ENCODE measurements around the gene TMEM132E. TPM values are rescaled to one million over a fixed set of nuclear protein-coding genes. Genes with fewer than 3 reads are reported as not detected.

TMEM132E gene
- total RNA-seq, 1 donor from 2014 or later = not detected

DNA sequence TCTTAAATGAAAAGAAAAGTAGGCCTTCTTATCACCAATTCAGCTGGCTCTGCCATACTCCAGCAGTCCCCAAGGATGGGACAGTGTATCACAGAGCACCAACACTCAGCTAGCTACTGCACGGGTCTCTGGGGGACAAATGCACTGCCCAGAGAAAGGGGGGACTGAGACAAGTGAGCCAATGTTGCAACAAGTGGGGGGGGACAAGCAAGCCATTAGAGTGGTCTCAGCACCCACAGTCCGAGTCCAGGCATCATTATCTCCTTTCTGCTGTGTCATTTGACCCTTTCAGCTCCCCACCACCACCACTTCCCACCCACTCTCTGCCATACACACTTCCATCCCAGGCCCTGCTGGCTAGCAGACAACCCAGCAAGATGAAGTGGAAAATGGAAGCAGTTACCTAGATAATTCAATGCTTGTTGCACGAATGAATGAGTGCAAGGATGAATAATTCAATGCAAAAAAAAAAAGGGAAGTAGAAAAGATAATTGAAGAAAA lies 7.0 kb downstream of the TMEM132E start:
- no peaks in the 10 kb centered on the region for H3K36me3 ChIP-seq
- intact Hi-C loops (cut with DNase I) = no loop called here
- H3K27ac ChIP-seq = no peak overlapping the region
- no peaks in the 10 kb centered on the region for H3K9me3 ChIP-seq
- H3K4me3 ChIP-seq = no peak overlapping the region
- TF ChIP-seq POLR2AphosphoS5 (IDR thresholded peaks at IDR 0.05; ENCODE audit: insufficient read depth in 1 of 2, low read depth in 1 of 2) (no peak), POLR2A (IDR thresholded peaks at IDR 0.05) (no peak)
- H3K27me3 ChIP-seq = peaks cover 6% of the 10 kb centered on the region
- peaks cover 6% of the 10 kb centered on the region for H3K4me1 ChIP-seq
- no peak for DNase-seq (ENCODE audit: extremely low spot score in 2 of 2)

DNA sequence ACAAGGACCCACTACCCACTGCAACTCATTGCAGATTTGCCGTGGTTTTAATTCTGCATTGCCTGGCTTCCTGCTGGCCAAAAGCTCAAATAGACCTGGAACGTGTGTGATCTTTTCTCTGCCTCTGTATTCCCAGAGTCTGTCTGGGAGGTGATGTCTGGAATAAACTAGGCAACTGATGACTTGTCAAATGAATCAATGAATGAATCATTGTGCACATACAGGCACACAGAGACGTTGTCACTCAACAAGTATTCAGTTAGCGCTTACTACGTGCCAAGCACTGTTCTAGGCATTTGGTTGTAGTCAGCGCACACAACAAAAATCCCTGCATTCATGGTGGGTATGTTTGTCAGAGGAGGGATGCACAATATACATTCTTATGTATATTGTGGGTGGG lies 8.9 kb downstream of the TMEM132E start:
- DNase-seq (ENCODE audit: extremely low spot score in 2 of 2) = no peak
- TF ChIP-seq, protein P1, sequence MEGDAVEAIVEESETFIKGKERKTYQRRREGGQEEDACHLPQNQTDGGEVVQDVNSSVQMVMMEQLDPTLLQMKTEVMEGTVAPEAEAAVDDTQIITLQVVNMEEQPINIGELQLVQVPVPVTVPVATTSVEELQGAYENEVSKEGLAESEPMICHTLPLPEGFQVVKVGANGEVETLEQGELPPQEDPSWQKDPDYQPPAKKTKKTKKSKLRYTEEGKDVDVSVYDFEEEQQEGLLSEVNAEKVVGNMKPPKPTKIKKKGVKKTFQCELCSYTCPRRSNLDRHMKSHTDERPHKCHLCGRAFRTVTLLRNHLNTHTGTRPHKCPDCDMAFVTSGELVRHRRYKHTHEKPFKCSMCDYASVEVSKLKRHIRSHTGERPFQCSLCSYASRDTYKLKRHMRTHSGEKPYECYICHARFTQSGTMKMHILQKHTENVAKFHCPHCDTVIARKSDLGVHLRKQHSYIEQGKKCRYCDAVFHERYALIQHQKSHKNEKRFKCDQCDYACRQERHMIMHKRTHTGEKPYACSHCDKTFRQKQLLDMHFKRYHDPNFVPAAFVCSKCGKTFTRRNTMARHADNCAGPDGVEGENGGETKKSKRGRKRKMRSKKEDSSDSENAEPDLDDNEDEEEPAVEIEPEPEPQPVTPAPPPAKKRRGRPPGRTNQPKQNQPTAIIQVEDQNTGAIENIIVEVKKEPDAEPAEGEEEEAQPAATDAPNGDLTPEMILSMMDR (IDR thresholded peaks at IDR 0.05) = no peak
- no peak for TF ChIP-seq POLR2AphosphoS5 (IDR thresholded peaks at IDR 0.05; ENCODE audit: insufficient read depth in 1 of 2, low read depth in 1 of 2)
- TF ChIP-seq POLR2A (IDR thresholded peaks at IDR 0.05) = no peak
- Histone ChIP-seq H3K36me3 (no peaks in the 10 kb centered on the region), H3K9me3 (no peaks in the 10 kb centered on the region), H3K4me3 (no peak overlapping the region), H3K27me3 (no peaks in the 10 kb centered on the region), H3K27ac (no peak overlapping the region), H3K4me1 (no peaks in the 10 kb centered on the region)
- intact Hi-C loops (cut with DNase I) = no loop called here

DNA sequence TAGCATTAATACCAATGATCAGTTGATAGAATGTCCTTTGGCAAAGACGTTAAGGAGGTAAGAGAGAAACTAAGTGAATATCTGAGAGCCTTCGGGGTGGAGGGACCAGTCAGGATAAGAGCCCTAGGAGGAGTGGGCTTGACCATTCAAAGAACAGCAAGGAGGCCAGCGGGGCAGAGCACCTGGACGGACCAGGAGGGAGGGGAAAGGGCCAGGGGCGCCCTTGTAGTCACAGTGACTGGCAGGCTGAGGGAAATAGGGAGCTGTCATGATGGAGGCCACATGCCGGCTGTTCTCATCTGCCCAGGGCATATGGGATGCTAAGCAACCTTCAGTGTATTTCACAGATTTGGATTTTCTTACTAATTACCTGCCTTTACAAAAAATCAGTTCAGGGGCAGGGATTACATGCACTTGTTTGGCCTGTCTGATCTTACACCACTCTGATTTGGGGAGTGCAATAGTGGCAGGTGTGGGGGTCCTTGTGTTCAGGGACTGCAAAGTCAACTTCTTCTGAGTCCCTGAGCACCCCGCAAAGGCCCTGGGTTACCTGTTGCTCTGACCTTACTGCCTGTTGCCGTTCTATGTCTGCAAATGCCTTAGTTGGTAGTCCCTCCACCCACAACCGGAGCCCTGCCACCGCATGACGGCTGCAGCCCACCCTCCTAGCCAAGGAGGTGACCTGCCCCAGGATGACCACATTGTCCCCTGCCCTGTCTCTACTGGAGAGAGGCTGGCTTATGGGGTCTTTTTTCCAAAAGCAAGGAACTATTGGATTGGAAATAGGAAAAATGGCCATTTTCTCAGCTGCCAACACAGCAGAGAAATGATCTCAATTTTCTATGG lies 10.0 kb downstream of the TMEM132E start:
- H3K27me3 ChIP-seq = no peaks in the 10 kb centered on the region
- H3K9me3 ChIP-seq = no peaks in the 10 kb centered on the region
- no peak for TF ChIP-seq POLR2A (IDR thresholded peaks at IDR 0.05)
- TF ChIP-seq POLR2AphosphoS5 (IDR thresholded peaks at IDR 0.05; ENCODE audit: insufficient read depth in 1 of 2, low read depth in 1 of 2) = no peak
- DNase-seq (ENCODE audit: extremely low spot score in 2 of 2) = no peak
- H3K27ac ChIP-seq = no peak overlapping the region
- H3K4me1 ChIP-seq = no peaks in the 10 kb centered on the region
- H3K4me3 ChIP-seq = no peak overlapping the region
- H3K36me3 ChIP-seq = no peaks in the 10 kb centered on the region
- intact Hi-C loops (cut with DNase I) = no loop called here

DNA sequence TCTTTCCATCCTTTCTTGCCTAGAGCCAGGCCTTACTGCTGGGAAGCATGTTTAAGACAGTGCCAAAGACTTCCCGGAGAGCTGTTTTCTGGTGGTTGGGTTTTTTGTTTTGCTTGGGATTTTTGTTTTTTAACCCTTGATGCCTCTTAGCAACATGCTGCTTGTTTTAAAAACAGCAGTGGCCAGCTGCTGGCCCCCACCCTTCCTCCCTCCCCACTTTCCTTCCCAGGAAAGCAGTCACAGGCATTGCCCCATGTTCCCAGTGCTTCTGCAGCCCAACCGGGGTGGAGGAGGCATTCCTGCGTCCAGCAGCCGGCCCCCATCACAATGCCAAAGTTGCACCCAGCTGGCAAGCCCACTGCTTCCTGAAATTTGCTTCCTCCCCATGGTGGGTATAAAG lies 12.6 kb downstream of the TMEM132E start:
- Histone ChIP-seq H3K4me3 (no peak overlapping the region), H3K27ac (no peak overlapping the region), H3K4me1 (no peaks in the 10 kb centered on the region), H3K27me3 (no peaks in the 10 kb centered on the region), H3K9me3 (no peaks in the 10 kb centered on the region), H3K36me3 (no peaks in the 10 kb centered on the region)
- intact Hi-C loops (cut with DNase I) = no loop called here
- TF ChIP-seq, protein P1 (IDR thresholded peaks at IDR 0.05) = no peak
- no peak for TF ChIP-seq POLR2AphosphoS5 (IDR thresholded peaks at IDR 0.05; ENCODE audit: insufficient read depth in 1 of 2, low read depth in 1 of 2)
- no peak for TF ChIP-seq POLR2A (IDR thresholded peaks at IDR 0.05)
- DNase-seq (ENCODE audit: extremely low spot score in 2 of 2) = no peak

DNA sequence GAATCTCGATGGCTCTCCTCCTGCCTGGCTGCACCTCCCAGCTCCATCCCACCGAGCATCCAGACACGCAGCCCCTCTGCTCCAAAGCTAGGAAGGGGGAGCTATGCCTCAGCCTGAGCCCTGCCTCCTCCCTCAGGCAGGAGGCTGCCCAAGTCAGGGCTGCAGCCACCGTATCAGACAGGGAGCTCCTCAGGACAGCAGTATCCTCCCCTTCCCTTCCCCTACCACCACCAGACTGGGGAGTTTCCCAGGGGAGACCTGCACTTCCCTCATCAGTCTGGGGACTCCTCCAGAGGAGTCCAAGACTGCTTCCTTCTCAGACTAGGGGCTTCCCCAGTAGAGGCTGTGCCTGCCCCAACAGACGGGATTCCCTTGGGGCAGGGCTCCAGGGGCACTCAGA lies 17.5 kb downstream of the TMEM132E start:
- no peaks in the 10 kb centered on the region for H3K27me3 ChIP-seq
- H3K9me3 ChIP-seq = no peaks in the 10 kb centered on the region
- no peak overlapping the region for H3K4me3 ChIP-seq
- TF ChIP-seq POLR2A (IDR thresholded peaks at IDR 0.05) (no peak), POLR2AphosphoS5 (IDR thresholded peaks at IDR 0.05; ENCODE audit: insufficient read depth in 1 of 2, low read depth in 1 of 2) (no peak)
- TF ChIP-seq, protein P1 (IDR thresholded peaks at IDR 0.05) = no peak
- no peaks in the 10 kb centered on the region for H3K4me1 ChIP-seq
- no peak overlapping the region for H3K27ac ChIP-seq
- intact Hi-C loops (cut with DNase I) = no loop called here
- DNase-seq (ENCODE audit: extremely low spot score in 2 of 2) = no peak
- no peaks in the 10 kb centered on the region for H3K36me3 ChIP-seq

All from vagina (tissue), 2 donors.